ENCODE measurements around the gene ZMAT5.

The ZMAT5 gene, protein sequence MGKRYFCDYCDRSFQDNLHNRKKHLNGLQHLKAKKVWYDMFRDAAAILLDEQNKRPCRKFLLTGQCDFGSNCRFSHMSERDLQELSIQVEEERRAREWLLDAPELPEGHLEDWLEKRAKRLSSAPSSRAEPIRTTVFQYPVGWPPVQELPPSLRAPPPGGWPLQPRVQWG

DNA sequence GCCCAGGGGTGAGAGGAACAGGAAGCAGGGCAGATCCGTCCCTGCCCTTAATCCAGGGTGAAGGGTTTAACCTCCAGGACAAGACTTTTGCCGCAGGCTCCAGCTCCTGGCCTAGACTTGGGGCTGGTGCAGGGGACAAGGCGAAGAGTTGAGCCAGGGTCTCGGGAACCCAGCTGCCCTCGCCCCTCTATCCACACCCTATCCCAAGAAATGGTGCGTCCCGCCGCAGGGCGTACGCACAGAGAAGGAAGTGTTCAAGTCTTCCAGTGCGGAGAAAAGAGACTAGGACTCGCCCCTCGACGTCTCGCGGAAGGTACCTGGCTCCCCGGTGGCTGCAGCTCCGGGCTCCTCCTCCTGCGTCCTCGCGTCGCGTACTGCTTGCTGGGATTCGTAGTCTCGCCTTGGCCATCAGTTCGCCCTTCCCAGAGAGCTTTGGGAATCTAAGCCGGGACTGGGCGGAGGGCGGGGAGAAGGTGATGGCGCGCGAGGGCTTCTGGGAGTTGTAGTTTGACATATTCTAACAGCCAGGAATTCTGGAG is at the start of gene ZMAT5:
Gene ZMAT5, minus strand, starts transcription at position 376 of the 539 bp plus-strand sequence. CDS start 18,463 bp downstream, outside the sequence.
- DNase-seq (ENCODE audit: low spot score) (peak; percentile 94), FAIRE-seq (peak; percentile 88)

DNA sequence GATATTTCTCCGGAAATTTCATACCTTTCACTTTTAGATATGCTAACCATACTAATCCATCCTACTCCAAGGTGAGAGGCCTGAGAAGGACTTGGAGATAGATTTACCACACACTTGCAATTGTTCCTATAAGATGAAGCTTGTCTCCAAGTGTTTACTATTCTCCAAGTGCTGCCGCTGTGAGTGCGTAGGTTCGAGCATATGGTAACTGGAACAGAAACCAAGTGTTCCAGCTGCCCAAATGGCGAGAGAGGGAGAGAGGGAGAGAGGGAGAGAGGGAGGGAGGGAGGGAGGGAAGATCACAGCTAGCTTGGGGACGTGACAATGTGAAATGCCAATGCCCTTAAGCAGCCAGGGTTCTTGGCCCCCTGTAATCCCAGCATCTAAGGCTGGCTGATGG is 49.7 kb upstream of the ZMAT5 start:
- FAIRE-seq (no peak), DNase-seq (ENCODE audit: low spot score) (no peak)

DNA sequence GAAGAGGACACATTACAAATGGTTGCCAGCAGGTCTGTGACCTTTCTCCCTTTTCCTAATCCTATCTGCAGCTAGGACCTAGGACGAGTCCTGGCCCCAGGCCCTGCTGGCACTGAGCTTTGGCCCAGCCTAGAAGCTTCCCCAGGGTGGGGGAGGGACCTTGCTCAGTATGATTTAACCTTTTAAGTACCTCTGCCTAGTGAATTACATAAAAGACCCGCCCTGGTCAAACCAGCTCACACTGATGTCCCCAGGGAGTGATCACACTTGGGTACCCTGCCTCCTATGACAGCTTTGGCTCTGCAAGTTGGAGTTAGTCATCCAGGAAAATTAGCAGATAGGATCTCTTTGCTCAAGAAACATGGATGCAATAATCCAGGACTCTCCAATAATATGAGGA is 49.3 kb upstream of the ZMAT5 start:
- FAIRE-seq, result no peak
- DNase-seq (ENCODE audit: low spot score), result no peak

DNA sequence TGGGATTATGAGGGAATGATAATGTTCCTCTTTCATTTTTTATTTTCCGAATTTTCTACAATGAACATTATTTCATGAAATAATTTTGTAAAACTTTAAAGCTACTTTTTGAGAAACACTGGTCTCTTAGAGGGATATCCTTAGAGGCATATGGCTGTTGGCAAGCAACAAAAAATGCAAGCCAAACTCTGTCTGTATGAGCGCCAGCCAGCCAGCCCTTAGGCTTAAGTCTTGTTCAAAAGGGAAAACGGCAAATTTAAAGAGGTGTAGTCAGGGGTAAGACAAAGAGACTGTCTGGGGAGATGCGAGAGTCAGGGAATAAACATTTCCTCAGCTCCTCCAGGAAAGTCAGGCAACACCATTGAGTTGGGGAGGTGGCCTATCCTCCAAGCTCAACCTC is 48.8 kb upstream of the ZMAT5 start:
- FAIRE-seq (no peak), DNase-seq (ENCODE audit: low spot score) (no peak)

DNA sequence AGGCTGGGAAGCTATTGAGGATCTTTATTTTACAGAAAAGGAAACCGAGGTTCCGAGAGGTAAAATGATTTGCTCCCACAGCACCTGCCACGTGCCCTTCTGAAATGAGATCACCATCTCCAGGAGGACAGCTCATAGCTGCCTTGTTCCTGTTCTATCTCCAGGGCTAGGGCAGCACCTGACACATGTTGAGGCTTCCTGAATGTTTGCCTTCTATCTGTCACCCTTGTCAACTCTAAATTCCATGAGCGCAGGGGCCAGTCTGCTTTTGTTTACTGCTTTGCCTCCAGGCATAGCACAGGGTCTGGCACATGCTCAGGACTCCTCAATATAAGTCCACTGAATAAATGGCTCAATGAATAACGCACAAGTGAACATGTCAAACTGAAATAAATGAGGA is 47.2 kb upstream of the ZMAT5 start:
- FAIRE-seq (no peak), DNase-seq (ENCODE audit: low spot score) (no peak)

DNA sequence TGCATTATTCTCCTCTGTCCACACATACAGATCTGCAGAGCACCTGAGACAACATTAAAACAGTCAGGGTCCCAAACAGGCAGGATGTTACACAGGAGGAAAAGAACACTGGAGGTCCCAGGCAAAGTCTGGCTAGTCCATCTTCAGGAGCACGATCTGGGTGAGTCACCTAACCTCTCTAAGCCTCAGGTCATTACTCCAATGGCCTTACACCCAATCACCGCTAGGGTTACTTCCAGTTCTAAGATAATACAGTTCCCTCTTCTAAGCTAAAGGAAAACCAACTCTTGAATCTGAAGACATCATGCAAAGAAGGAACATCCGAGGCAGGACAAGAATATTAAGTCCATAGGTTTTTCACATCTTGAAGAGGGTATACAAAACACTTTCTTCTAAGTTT is 46.8 kb upstream of the ZMAT5 start:
- DNase-seq (ENCODE audit: low spot score) (peak; percentile 64), FAIRE-seq (peak; percentile 77)

DNA sequence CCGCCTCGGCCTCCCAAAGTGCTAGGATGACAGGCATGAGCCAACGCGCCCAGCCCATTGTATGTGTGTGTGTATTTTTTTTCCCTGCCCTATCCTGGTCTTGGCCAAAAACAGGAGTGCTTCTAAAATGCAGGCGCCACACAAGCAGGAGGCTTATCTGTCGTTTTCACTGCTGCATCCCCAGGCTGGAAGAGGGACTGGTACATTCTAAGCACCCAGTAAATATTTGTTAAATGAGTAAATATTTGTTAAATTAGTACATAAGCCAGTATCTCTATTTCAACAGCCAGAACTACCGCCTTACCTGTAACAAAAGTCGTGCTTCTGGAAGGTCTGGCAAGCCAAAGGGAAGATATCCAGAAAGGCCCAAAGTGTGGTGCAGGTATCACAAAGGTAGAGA is 46.3 kb upstream of the ZMAT5 start:
- FAIRE-seq (no peak), DNase-seq (ENCODE audit: low spot score) (no peak)

DNA sequence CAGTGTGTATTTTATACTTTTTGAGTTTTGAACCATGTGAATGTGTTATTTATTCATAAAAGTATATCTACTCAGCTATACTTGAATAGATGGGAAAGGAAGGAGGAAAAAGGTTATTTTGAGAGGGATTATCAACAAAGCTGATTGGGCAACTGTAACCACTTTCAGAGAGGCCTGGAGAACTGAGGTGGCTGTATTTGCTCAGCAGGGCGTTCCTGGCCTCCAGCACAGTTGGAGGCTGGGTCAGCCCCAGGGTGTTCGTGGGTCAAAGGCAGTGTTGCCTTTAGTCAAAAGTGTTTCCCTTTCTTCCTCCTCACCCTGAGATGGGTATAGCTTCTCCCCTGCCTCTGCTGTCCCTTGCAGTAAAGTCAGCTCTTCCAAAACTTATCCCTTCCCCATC is 44.6 kb upstream of the ZMAT5 start:
- DNase-seq (ENCODE audit: low spot score), result no peak
- FAIRE-seq, result no peak

DNA sequence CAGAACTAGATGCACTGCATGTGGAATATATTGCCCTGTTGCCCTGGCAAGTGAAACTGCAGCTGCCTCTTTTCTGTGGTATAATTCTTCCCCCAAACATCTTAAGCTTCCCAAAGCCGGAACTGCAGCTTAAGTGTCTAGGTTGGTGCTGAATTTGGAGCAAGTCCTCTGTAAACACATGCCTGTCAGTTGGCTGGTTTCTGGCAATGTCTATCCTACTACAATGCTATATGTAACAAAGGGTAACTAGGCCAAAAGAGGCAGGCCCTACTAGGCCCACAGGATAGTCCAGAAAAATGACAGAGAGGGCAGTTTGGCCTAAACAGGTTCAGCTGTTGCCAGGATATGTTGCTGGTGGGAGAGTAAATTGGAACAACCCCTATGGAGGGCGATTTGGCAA is 43.4 kb upstream of the ZMAT5 start:
- DNase-seq (ENCODE audit: low spot score), result no peak
- no peak for FAIRE-seq

DNA sequence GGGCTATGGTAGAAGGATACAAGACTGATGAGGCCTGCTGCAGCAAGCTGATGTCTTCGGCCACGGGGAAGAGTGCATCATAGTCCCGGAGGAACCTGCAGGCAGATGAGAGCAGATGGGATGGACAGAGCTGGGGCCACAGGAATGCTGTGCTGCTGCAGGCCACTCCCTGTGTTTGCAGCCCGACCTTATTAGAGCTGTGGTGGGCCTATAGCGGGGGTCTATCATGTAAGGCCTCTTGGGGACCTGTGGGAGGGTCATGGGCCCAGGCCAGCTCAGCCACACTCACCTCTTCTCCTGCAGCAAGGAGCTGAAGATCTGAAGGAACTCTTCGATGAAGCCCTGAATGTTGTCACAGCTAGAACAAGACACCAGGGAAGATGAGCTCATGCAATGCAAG is 39.4 kb upstream of the ZMAT5 start:
- DNase-seq (ENCODE audit: low spot score), result no peak
- no peak for FAIRE-seq

DNA sequence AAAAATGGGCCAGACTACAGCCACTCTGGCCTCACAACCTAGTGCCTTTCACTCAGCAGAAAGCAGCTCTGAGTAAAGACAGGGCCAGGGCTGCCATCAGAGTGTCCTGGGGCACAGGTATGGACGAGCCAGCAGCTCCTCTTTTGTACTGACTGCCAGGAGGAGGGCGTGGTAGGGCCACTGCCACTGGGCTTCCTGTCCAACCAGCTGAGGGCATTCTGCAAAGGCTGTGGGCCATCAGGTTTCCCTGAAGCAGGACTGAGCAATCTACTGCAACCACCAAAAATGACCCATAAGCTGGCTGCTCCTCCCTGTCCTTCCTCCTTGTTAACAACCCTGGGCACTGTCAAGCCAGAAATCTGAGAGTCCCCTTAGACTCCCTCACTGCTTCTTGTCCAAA is 38.2 kb upstream of the ZMAT5 start:
- DNase-seq (ENCODE audit: low spot score), result no peak
- no peak for FAIRE-seq

DNA sequence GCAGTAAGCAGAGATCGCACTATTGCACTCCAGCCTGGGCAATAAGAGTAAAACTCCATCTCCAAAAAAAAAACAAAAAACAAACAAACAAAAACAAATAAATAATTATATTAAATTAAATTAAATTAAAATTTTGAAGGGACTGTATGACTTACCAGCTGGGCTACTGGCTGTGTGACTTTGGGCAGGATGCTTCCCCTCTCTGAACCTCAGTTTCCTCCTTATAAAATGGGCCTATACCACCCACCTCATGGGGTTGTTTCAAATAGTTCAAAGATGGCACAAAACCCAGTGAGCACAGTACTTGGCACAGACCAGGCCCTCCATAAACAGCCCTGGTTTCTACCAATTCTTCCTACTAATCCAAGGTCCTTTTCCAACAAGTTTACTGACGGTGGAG is 36.4 kb upstream of the ZMAT5 start:
- FAIRE-seq (no peak), DNase-seq (ENCODE audit: low spot score) (no peak)

DNA sequence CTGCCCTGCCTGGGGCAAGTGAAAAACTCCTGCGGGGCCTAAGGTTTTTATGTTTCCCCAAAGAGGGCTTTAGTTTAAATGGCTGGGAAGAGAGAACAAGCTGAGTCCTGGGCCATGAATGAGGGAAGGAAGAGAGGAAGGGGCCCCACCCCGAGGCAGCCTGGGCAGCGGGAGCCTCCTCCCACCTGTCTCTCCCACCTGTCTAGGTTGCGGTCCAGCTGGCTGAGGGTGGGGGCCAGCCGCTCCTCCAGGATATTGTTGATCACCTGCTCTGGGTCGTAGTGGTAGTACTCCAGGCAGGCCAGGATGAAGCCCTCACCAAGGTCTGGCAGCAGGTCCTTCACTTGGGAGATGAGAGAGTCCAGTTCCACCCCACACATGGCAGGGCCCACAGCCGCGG is 35.0 kb upstream of the ZMAT5 start:
- DNase-seq (ENCODE audit: low spot score), result no peak
- FAIRE-seq, result no peak

DNA sequence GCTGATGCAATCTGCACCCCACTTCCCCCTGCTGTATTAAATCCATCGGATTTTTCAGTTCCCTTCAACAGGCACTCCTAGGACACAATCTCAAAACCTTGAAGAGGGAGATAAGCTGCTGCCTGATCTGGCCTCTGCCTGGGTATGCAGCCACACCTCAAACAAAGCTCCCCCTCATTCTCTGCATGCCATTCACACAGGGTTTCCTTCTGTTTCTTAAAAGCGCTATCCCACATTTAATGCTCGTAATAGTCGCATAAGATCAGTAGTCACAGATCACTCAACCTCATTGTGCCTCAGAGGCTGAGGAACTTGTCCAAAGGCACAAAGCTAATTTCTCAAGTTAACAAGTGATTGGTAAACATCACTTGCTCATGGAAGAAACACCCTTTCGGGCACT is 34.3 kb upstream of the ZMAT5 start:
- FAIRE-seq (no peak), DNase-seq (ENCODE audit: low spot score) (no peak)

DNA sequence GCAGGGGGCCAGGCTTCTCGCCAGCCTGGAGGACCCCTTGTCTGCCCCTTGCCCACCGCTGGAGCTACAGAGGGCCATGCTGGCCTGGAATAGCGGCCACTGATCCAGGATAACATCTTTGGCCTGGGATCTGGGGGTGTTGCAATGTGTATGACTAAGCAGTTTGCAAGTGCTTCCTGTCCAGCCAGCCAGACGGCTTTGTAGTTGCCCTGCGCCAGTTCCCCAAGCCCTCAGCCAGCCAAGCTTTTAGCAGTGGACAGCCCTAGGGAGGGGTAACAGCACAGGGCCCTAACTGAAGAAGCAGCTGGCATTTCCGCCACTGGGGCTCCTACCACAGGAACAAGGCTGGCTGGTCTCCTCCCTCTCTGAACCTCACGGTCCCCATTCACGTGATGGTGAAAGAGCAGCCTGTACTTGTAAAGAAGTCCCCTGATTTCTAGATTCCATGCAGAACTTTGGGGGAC is 32.4 kb upstream of the ZMAT5 start:
- FAIRE-seq, result peak; percentile 29

DNA sequence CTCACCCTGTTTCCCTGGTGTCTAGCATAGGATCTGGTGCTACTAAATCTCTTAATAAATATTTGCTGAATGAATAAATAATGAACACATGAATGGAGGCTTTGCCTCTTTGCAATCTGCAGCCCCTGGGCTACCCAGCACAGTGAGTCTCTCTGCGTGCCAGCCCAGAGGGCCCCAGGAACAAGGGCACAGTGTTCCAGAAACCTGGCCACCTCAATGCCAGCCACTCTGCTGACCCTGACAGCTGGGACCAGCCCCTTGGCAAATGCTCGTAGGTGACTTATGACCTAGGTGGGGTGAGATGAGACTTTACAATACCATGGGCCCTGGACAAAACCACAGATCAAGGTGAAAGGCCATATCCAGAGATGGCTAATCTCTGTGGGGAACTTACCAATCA is 32.0 kb upstream of the ZMAT5 start:
- FAIRE-seq (no peak), DNase-seq (ENCODE audit: low spot score) (no peak)

More for the DNA sequence above, 32.4 kb upstream of the ZMAT5 start:
- DNase-seq (ENCODE audit: low spot score), result peak; percentile 79

DNA sequence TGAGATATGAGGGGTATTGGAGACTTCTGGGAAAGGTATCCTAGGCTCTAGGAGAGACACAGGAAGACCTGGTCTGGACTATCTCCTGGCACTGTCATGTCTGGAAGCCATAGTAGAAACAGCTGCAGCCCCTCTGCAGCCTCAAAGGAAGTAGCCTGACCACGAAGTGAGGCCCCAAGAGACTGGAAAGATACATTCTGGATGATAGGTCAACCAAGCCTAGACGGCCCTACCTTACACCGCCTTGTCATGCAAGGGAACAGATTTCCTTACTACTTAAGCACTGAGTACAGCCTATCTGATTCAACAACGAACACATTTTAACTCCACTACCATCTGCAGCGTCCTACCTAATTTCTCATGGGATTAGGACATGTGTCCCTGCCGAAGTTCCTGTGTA is 31.5 kb upstream of the ZMAT5 start:
- FAIRE-seq (no peak), DNase-seq (ENCODE audit: low spot score) (no peak)

DNA sequence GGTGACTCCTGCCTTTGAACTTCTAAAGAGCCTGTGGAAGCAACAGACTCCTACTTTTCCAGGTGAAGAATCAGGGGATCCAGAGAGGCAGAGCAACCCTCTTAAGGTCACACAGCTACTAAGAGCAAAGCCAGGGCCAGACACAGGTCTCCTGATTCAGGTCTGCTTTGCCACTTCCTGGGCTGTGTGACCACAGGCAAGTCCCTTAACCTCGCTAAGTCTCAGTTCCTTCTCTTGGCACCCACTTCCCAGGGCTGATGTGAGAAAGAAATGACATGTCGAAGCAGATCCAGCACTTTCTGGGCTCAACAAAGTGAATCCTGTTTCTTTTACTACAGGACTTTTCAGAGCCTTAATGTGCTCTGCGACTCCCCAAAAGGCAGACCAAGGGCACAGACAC is 30.5 kb upstream of the ZMAT5 start:
- FAIRE-seq (no peak), DNase-seq (ENCODE audit: low spot score) (no peak)

DNA sequence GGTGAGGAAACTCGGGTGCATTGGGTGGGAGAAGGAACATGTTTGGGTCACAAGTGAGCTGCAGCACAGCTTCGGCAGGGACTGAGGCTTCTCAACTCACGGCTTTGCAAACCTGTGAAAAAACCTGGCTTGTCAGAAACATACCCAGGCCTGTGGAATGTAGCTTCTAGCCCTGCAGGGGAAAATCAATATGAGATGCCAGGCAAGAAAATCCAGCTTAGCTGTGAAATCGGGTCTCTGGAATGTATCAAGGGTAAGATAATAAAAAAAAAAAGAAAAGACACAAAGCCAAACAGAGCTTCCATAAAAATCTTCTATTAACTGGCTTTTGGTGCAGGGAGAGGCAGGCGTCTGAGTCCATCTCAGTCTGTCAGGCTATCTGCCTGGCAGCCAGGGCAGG is 28.9 kb upstream of the ZMAT5 start:
- DNase-seq (ENCODE audit: low spot score) (no peak), FAIRE-seq (no peak)

DNA sequence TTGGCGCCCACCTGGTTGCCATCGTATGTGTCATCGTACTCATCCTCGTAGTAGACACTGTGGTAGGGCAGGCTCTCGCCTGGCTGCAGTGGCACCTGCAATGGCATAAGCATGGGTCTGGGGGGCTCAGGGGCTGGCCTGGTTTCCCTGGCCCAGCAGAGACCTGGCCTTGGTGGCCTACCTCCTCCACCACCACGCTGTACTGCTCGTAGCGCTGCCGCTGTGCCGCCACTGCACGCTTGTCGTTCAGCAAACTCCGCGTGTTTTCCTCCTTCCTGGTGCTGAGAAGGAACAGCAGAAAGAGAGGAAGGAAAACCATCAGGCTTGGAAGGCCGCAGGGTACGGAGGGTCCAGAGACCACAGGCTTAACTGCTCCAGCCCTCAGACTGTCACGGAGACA is 26.6 kb upstream of the ZMAT5 start:
- no peak for FAIRE-seq
- no peak for DNase-seq (ENCODE audit: low spot score)

DNA sequence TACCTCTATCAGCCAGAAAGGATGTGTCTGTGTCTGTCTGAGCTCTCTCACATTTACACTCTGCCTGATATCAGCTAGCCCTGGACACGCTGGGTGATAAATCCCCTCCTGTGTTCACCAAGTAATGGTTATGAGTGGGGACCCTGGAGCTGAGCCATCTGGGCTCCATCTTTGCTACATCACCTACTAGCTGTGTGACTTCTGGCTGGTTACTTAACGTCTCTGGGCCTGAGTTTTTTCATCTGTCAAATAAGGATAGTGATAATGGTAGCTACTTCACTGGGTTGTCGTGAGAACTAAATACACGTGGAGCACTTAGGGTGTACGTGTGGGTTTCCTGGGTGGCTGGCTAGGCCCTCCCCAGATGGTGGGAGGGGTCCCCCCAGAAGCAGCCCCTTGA is 23.3 kb upstream of the ZMAT5 start:
- FAIRE-seq (no peak), DNase-seq (ENCODE audit: low spot score) (no peak)

DNA sequence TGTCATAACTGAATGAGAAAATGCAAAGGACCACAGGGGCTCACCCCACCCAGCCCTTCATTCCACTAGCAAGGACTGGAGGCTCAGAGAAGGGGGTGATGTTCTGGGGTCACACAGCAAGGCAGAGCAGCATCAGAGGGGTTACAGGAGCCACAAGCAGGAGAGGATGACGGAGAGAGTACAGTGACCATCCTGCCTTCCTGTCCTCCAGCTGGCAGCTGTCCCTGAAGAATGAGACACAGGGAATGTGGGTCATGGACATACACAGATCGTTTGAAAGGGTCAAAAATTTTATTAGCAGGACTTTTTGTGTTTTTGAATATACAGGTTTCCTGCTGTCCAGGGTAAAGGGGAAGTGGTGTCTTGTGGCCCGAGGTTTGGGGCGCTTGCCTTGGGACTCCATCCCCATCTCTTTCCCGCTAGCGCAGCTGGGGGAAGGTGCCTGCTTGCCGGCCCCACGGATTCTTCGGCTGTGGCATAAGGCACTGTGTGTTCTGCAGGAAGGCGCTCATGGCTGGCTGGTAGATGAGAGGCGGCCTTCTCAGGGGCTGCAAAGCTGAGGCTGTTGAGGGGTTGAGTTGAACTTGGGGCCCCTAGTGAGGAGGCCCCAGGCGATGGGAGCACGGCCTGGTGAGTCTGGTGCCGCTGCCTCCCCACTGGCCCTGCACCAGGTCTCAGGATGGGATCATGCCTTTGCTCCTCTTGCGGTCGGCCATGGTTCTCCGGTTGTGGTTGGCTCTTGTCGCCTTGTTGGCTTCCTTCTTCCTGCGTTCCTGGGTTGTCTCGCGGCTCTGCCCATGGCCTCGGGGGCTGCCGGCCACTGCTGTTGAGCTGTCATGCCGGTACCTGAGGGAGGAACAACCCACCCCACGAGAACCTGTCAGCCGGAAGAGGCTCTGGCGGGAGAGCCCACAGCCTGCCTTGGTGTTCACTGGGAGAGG is 21.8 kb upstream of the ZMAT5 start:
- FAIRE-seq (no peak), DNase-seq (ENCODE audit: low spot score) (no peak)

All from RCC 7860 (cell line).